NCI-H345 treated with DMSO at 0.1 percent for 48 hours (cell line): ENCODE data around the gene DNPEP.
"Not testable (repeated sequence)": the region's sequence is repeated elsewhere in the genome, so short reads cannot be mapped to it uniquely, and the experiment has no call there.

Experiments
- DNase-seq: peaks from one replicate; lab custom pipeline; 2025; ENCODE audit not compliant: unreplicated experiment; lab: John Stamatoyannopoulos, UW

The DNPEP gene

GRCh38 chr2:219402665-219403515, 15.2 kb upstream of the DNPEP start:
- DNase-seq: peak; percentile 64

GRCh38 chr2:219401606-219402005, 13.9 kb upstream of the DNPEP start:
- no peak for DNase-seq

- no peak for DNase-seq
Measured at GRCh38 chr2:219400562-219400961, 12.8 kb upstream of the DNPEP start.

- no peak for DNase-seq
Measured at GRCh38 chr2:219399716-219400478, 12.2 kb upstream of the DNPEP start.

- peak; percentile 73 for DNase-seq
Measured at GRCh38 chr2:219398721-219399363, 11.1 kb upstream of the DNPEP start.

GRCh38 chr2:219396863-219397457, 9.2 kb upstream of the DNPEP start:
- DNase-seq: no peak

GRCh38 chr2:219395609-219396008, 7.9 kb upstream of the DNPEP start:
- DNase-seq: no peak

- not testable (repeated sequence) for DNase-seq
Measured at GRCh38 chr2:219395056-219395455, 7.3 kb upstream of the DNPEP start.

- no peak for DNase-seq
Measured at GRCh38 chr2:219392754-219393153, 5.0 kb upstream of the DNPEP start.

GRCh38 chr2:219388907-219389156, 1.1 kb upstream of the DNPEP start:
- no peak for DNase-seq

GRCh38 chr2:219388121-219388906, 602 bp upstream of the DNPEP start:
- peak; percentile 84 for DNase-seq

GRCh38 chr2:219386532-219387280, 1.0 kb downstream of the DNPEP start:
- DNase-seq: no peak

GRCh38 chr2:219385958-219386520, 1.7 kb downstream of the DNPEP start:
- DNase-seq: no peak

GRCh38 chr2:219384859-219385258, 2.9 kb downstream of the DNPEP start:
- no peak for DNase-seq

- no peak for DNase-seq
Measured at GRCh38 chr2:219384083-219384713, 3.5 kb downstream of the DNPEP start.

GRCh38 chr2:219381448-219381847, 6.3 kb downstream of the DNPEP start:
- no peak for DNase-seq

GRCh38 chr2:219380926-219381325, 6.8 kb downstream of the DNPEP start:
- no peak for DNase-seq

GRCh38 chr2:219378163-219378851, 9.4 kb downstream of the DNPEP start:
- DNase-seq: no peak

GRCh38 chr2:219369447-219369861, 18.3 kb downstream of the DNPEP start:
- DNase-seq: no peak
